ENCODE measurements around the gene CDKL5.

CDKL5 gene

GRCh38 chrX:18594079-18594478, 168.7 kb downstream of the CDKL5 start:
- ChIA-PET POLR2A (ENCODE audit: low non-redundant PET) (no interaction called here), CTCF (no interaction called here)
- H3K27ac ChIP-seq: no peak overlapping the region
- TF ChIP-seq, protein P1, sequence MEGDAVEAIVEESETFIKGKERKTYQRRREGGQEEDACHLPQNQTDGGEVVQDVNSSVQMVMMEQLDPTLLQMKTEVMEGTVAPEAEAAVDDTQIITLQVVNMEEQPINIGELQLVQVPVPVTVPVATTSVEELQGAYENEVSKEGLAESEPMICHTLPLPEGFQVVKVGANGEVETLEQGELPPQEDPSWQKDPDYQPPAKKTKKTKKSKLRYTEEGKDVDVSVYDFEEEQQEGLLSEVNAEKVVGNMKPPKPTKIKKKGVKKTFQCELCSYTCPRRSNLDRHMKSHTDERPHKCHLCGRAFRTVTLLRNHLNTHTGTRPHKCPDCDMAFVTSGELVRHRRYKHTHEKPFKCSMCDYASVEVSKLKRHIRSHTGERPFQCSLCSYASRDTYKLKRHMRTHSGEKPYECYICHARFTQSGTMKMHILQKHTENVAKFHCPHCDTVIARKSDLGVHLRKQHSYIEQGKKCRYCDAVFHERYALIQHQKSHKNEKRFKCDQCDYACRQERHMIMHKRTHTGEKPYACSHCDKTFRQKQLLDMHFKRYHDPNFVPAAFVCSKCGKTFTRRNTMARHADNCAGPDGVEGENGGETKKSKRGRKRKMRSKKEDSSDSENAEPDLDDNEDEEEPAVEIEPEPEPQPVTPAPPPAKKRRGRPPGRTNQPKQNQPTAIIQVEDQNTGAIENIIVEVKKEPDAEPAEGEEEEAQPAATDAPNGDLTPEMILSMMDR (conservative IDR thresholded peaks at IDR 0.05; ENCODE audit: low read depth): no peak
- DNase-seq (ENCODE audit: low spot score): no peak

- peak; percentile 3 for DNase-seq (ENCODE audit: low spot score)
- TF ChIP-seq, protein P1 (conservative IDR thresholded peaks at IDR 0.05; ENCODE audit: low read depth): no peak
- no peak overlapping the region for H3K27ac ChIP-seq
- POLR2A ChIA-PET (ENCODE audit: low non-redundant PET): no interaction called here
- CTCF ChIA-PET: no interaction called here
Observed at GRCh38 chrX:18596096-18596495, 170.7 kb downstream of the CDKL5 start.

DNA sequence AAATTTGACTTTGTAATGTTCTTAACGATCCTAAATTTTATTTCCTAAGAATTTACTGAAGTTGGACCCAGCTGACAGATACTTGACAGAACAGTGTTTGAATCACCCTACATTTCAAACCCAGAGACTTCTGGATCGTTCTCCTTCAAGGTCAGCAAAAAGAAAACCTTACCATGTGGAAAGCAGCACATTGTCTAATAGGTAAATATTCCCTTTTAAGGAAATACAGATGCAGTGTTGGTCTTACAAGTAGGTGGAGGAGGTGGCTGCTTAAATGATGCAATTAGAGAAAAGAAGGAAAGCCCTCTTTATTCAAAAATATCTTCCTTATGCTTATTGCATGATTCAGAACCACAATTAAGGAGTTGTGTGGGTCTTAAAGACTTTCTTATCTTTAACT, 173.0 kb downstream of the CDKL5 start:
- DNase-seq (ENCODE audit: low spot score): no peak
- ChIA-PET POLR2A (ENCODE audit: low non-redundant PET) (no interaction called here), CTCF (no interaction called here)
- H3K27ac ChIP-seq: no peak overlapping the region
- TF ChIP-seq, protein P1 (conservative IDR thresholded peaks at IDR 0.05; ENCODE audit: low read depth): no peak

DNA sequence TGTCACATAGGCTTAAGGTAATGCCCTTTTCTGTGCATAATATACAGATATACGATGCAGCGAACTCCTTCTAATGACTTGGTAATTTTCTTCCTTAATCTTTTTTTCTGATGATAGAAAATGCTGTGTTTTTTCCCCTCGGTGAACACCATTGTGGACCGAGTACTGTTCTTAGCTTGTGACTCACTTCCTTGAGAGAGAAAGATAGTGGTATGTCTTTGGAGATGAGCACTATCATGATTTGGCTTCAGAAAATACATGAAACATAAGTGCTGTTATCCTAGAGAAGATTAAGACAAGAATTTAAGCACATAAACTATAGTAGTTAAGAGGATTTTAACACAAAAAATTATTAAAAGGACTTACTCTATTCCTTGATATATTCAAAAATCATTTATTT, 182.6 kb downstream of the CDKL5 start:
- ChIA-PET POLR2A (ENCODE audit: low non-redundant PET) (no interaction called here), CTCF (no interaction called here)
- TF ChIP-seq, protein P1 (conservative IDR thresholded peaks at IDR 0.05; ENCODE audit: low read depth): no peak
- H3K27ac ChIP-seq: no peak overlapping the region
- no peak for DNase-seq (ENCODE audit: low spot score)

DNA sequence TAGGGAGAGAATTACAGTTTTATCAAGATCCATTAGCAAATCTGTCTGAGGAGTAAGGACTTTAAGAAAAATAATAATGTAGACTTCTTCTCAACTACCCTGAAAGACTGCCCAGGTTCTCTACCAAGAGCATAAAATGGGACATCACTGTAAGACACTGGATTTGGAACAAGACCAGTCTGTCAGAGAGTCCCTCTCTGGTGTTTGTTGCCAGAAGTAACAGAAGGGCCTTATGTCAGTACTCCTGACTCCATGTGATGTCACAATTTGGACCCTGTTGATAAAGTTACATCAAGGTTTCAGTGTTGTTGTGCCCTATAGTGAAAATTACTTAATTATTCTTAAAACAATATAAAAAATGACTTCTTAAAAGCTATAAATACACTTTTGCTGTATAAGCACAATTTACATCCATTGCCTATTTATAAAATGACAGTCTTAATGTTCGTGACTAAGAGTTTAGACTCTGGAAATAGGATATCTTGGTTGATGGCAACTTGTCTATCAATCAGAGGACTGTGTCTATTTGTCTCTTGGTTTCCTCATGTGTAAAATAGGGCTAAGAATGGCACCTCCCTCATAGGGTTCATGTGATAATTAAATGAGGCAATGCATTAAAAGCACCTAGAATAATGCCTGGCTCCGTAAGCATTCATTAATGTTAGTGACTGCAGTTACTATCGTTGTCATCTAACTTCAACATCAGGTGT, 188.7 kb downstream of the CDKL5 start:
- DNase-seq (ENCODE audit: low spot score): no peak
- no peak overlapping the region for H3K27ac ChIP-seq
- TF ChIP-seq, protein P1 (conservative IDR thresholded peaks at IDR 0.05; ENCODE audit: low read depth): no peak
- ChIA-PET POLR2A (ENCODE audit: low non-redundant PET) (no interaction called here), CTCF (interaction anchor here (0.6 kb wide), 1 partner anchor 9 kb away, joined by 3 read pairs; no protein-coding TSS in a partner anchor)

DNA sequence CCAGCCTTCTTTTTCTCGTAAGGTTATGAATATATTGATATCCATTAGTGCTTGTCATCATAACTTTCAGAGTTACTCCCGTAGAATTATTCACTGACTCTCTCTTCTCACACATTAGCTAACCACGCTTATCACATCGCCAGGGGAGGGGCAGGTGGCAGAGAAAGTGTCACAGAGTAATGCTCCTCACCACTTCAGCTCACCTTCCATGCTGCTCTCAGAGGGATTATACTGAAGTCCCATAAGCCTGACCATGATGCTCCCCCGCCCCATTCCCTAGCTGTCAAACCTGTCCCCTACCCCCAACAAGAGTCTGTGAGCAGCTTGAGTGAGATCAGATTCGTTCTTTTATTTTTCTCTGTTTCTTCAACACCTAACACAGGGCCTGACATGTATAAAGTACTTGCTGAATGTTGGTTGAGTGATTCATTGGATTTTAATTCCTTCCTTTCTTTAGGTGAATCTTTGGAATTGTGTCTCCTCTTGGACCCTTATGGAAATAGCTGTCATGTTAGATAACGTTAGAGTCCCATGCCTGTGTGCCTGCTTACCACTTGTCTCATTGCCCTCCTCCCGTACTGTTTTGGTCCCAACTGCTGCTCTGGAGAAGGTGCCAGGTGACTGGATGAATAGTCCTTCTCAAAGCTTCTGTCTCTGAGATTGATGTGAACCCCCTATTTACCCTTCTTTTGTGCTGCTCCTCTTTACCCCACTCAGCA, 191.4 kb downstream of the CDKL5 start:
- no peak overlapping the region for H3K27ac ChIP-seq
- ChIA-PET POLR2A (ENCODE audit: low non-redundant PET) (no interaction called here), CTCF (no interaction called here)
- TF ChIP-seq, protein P1 (conservative IDR thresholded peaks at IDR 0.05; ENCODE audit: low read depth): no peak
- DNase-seq (ENCODE audit: low spot score): no peak
